ENCODE data around the gene LRRK1. TPM values are rescaled to one million over a fixed set of nuclear protein-coding genes. Genes with fewer than 3 reads are reported as not detected.

The LRRK1 gene
- total and polyA plus RNA-seq, 2 donors (not counting 1 experiment from before 2014, with no cell fraction given): 19.8 to 53.0 TPM

DNA sequence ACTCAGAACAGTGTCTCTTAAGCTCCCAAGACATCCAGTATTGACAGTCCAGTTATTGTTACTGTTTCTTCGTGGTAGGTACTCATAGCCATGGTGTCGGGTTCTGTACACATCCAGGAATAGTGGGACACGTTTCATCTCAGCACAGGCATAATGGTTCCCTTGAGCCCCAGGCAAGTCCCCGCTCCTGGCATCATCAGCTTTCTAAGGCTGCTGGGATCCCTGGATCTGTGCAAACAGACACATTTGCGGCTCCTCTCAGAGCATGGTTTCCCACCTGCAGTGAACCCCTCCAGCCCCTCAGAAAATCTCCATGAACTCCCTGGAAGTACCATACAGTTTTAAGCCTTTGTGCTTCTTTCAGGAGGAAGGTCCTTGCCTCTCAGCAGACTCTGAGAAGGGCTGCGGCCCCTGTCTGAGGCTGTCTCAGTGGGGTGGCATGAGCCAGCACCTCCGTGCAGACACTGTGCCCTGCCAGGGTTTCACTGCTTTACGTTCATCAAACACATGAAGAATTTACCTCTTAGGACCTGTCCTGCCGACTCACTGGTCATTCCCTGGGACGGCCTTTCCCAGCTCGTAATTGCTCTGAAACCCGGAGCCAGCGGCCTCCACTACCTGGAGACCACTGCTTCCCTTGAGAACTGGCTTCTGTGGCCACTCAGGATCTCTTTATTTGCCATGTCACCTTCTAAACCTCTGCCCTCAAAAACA, 124.9 kb downstream of the LRRK1 start:
- intact Hi-C loops (cut with micrococcal nuclease): no loop called here
- Histone ChIP-seq H3K27ac (ENCODE audit: low read length in 2 of 2) (no peak overlapping the region), H3K9ac (ENCODE audit: low read length) (no peak overlapping the region), H3K27me3 (replicated peaks in 1 of 4; ENCODE audit: control extremely low read depth in 1 of 4, control insufficient read depth in 3 of 4, insufficient read depth in 4 of 4, low read length in 3 of 4) (no peaks in the 10 kb centered on the region), H4K20me1 (ENCODE audit: control insufficient read depth, insufficient read depth, low read length, poor library complexity, severe bottlenecking) (no peaks in the 10 kb centered on the region), H3K4me3 (ENCODE audit: control extremely low read depth in 1 of 5, extremely low read depth in 1 of 5, insufficient read depth in 1 of 5, low read depth in 2 of 5, low read length in 4 of 5) (no peak overlapping the region), H3K79me2 (ENCODE audit: control insufficient read depth, insufficient read depth, low read length) (no peaks in the 10 kb centered on the region), H2AFZ (ENCODE audit: insufficient read depth, low read depth, low read length, poor library complexity, severe bottlenecking) (no peak overlapping the region), H3K36me3 (replicated peaks in 1 of 2; ENCODE audit: control extremely low read depth in 1 of 2, control insufficient read depth in 1 of 2, extremely low read depth in 1 of 2, insufficient read depth in 2 of 2, low read length in 1 of 2) (peaks cover 2 to 54% of the 10 kb centered on the region in 2 experiments), H3K4me2 (replicated peaks; ENCODE audit: low read depth, low read length, poor library complexity, severe bottlenecking) (no peak overlapping the region), H3K4me1 (ENCODE audit: control insufficient read depth in 2 of 2, insufficient read depth in 2 of 2, low read length in 2 of 2) (no peaks in the 10 kb centered on the region), H3K9me3 (ENCODE audit: control extremely low read depth in 1 of 3, control insufficient read depth in 2 of 3, insufficient read depth in 1 of 3, low read length in 2 of 3) (peaks cover 0 to 3% (median 0%) of the 10 kb centered on the region in 3 donors)
- 100% methylated on average over 13 of the region's 13 CpGs for WGBS (ENCODE audit: insufficient coverage)
- no peaks in the 10 kb centered on the region for H3K27me3 Mint-ChIP-seq
- H3K4me3 Mint-ChIP-seq: no peak overlapping the region
- TF ChIP-seq CTCF (IDR thresholded peaks at IDR 0.05) (no peak), EZH2 (IDR thresholded peaks at IDR 0.05; ENCODE audit: borderline replicate concordance, insufficient read depth, low read depth, low read length, poor library complexity, severe bottlenecking) (no peak)
- no peaks in the 10 kb centered on the region for H3K4me1 Mint-ChIP-seq
- ATAC-seq (ENCODE audit: low read depth) (no peak), DNase-seq (no peak)
- ChIA-PET POLR2A (no interaction called here), CTCF (interaction anchor here (0.5 kb wide), 1 partner anchor 25 kb away, joined by 3 read pairs; no protein-coding TSS in a partner anchor)
- no peak overlapping the region for H3K27ac Mint-ChIP-seq
- H3K9me3 Mint-ChIP-seq (ENCODE audit: insufficient read depth): no peaks in the 10 kb centered on the region

- H3K4me2 ChIP-seq (replicated peaks; ENCODE audit: low read depth, low read length, poor library complexity, severe bottlenecking): no peak overlapping the region
- peaks cover 3 to 61% of the 10 kb centered on the region in 2 experiments for H3K36me3 ChIP-seq (replicated peaks in 1 of 2; ENCODE audit: control extremely low read depth in 1 of 2, control insufficient read depth in 1 of 2, extremely low read depth in 1 of 2, insufficient read depth in 2 of 2, low read length in 1 of 2)
- WGBS (ENCODE audit: insufficient coverage): 80% methylated on average over 6 of the region's 11 CpGs
- H3K79me2 ChIP-seq (ENCODE audit: control insufficient read depth, insufficient read depth, low read length): no peaks in the 10 kb centered on the region
- ChIA-PET POLR2A (no interaction called here), CTCF (no interaction called here)
- H2AFZ ChIP-seq (ENCODE audit: insufficient read depth, low read depth, low read length, poor library complexity, severe bottlenecking): no peak overlapping the region
- intact Hi-C loops (cut with micrococcal nuclease): no loop called here
- H3K27ac Mint-ChIP-seq: no peak overlapping the region
- TF ChIP-seq EZH2 (IDR thresholded peaks at IDR 0.05; ENCODE audit: borderline replicate concordance, insufficient read depth, low read depth, low read length, poor library complexity, severe bottlenecking): no peak
- TF ChIP-seq CTCF (IDR thresholded peaks at IDR 0.05): no peak
- no peaks in the 10 kb centered on the region for H3K4me1 ChIP-seq (ENCODE audit: control insufficient read depth in 2 of 2, insufficient read depth in 2 of 2, low read length in 2 of 2)
- no peak overlapping the region for H3K4me3 Mint-ChIP-seq
- peaks cover 0 to 3% (median 0%) of the 10 kb centered on the region in 3 donors for H3K9me3 ChIP-seq (ENCODE audit: control extremely low read depth in 1 of 3, control insufficient read depth in 2 of 3, insufficient read depth in 1 of 3, low read length in 2 of 3)
- H3K4me1 Mint-ChIP-seq: no peaks in the 10 kb centered on the region
- H3K27me3 ChIP-seq (replicated peaks in 1 of 4; ENCODE audit: control extremely low read depth in 1 of 4, control insufficient read depth in 3 of 4, insufficient read depth in 4 of 4, low read length in 3 of 4): no peaks in the 10 kb centered on the region
- H3K4me3 ChIP-seq (ENCODE audit: control extremely low read depth in 1 of 5, extremely low read depth in 1 of 5, insufficient read depth in 1 of 5, low read depth in 2 of 5, low read length in 4 of 5): no peak overlapping the region
- no peaks in the 10 kb centered on the region for H3K9me3 Mint-ChIP-seq (ENCODE audit: insufficient read depth)
- no peaks in the 10 kb centered on the region for H4K20me1 ChIP-seq (ENCODE audit: control insufficient read depth, insufficient read depth, low read length, poor library complexity, severe bottlenecking)
- no peaks in the 10 kb centered on the region for H3K27me3 Mint-ChIP-seq
- H3K27ac ChIP-seq (ENCODE audit: low read length in 2 of 2): no peak overlapping the region
- H3K9ac ChIP-seq (ENCODE audit: low read length): no peak overlapping the region
- no peak for DNase-seq
- no peak for ATAC-seq (ENCODE audit: low read depth)
Observed at GRCh38 chr15:101044625-101045235, 125.6 kb downstream of the LRRK1 start.
